HepG2 (cell line): ENCODE data around the gene WDFY1. TPM values are rescaled to one million over a fixed set of nuclear protein-coding genes. Genes with fewer than 3 reads are reported as not detected.

Source experiments
- ATF7-NPFF ChIP-seq: sonication (generic); formaldehyde crosslinking; IDR thresholded peaks from 2 replicates; pipeline ENCODE4 v1.8.1; 2023; ENCODE audit warnings: mild to moderate bottlenecking, low read depth, missing genetic modification reagents, moderate library complexity
- CREB1 ChIP-seq, 2 experiments: fragments of 450-650 bp in 1 of 2; IDR thresholded peaks; 2 replicates each; pipeline ENCODE4 v1.6.1; 2016 to 2017; ENCODE audit warnings: control low read depth in 1 of 2, mild to moderate bottlenecking in 1 of 2, missing compliant biosample characterization in 1 of 2, missing genetic modification characterization in 1 of 2
- DDIT3 ChIP-seq: sonication (generic); formaldehyde crosslinking; IDR thresholded peaks from 2 replicates; pipeline ENCODE4 v1.4.0; 2020; ENCODE audit warnings: mild to moderate bottlenecking, missing genetic modification reagents
- EHMT2 ChIP-seq: fragments of 200-600 bp; sonication (generic); IDR thresholded peaks from 2 replicates; pipeline ENCODE4 v1.7.0; 2017; ENCODE audit warnings: antibody characterized with exemption, low read depth, low read length, borderline replicate concordance
- HMG20A ChIP-seq: IDR thresholded peaks from 2 replicates; pipeline ENCODE4 v1.6.1; 2016; ENCODE audit warnings: borderline replicate concordance
- JARID2 ChIP-seq: sonication (generic); formaldehyde crosslinking; IDR thresholded peaks from 2 replicates; pipeline ENCODE4 v1.8.1; 2023; ENCODE audit warnings: missing genetic modification reagents, inconsistent platforms; ENCODE audit not compliant: insufficient replicate concordance
- KLF13 ChIP-seq: sonication (generic); formaldehyde crosslinking; IDR thresholded peaks from 2 replicates; pipeline ENCODE4 v1.4.0; 2020; ENCODE audit warnings: mild to moderate bottlenecking, missing genetic modification reagents
- LCORL ChIP-seq, 2 experiments: fragments of 450-650 bp in 1 of 2; sonication (generic) in 1 of 2; formaldehyde crosslinking in 1 of 2; IDR thresholded peaks; 2 replicates each; pipeline versions ENCODE4 v1.5.0 to v1.6.1; 2017 to 2020; ENCODE audit warnings: antibody characterized with exemption in 1 of 2, missing genetic modification reagents in 1 of 2
- POGK ChIP-seq: sonication (generic); formaldehyde crosslinking; conservative IDR thresholded peaks from 2 replicates; pipeline ENCODE4 v1.8.0; 2022; ENCODE audit warnings: mild to moderate bottlenecking, moderate library complexity, missing genetic modification reagents
- RAD21 ChIP-seq: fragments of 450-650 bp; formaldehyde crosslinking; IDR thresholded peaks from 2 replicates; pipeline ENCODE4 v1.5.0; 2020; ENCODE audit warnings: mild to moderate bottlenecking
- TBX2 ChIP-seq: sonication (generic); formaldehyde crosslinking; IDR thresholded peaks from 2 replicates; pipeline ENCODE4 v1.5.0; 2020; ENCODE audit warnings: missing genetic modification reagents, mild to moderate bottlenecking, borderline replicate concordance
- TCF7L2 ChIP-seq: IDR thresholded peaks from 2 replicates; pipeline ENCODE4 v1.6.1; 2011; ENCODE audit warnings: mild to moderate bottlenecking, low read depth, low read length, moderate library complexity
- TRIM22 ChIP-seq: fragments of 450-650 bp; IDR thresholded peaks from 2 replicates; pipeline ENCODE4 v1.6.1; 2017
- ZBTB2 ChIP-seq: sonication (generic); formaldehyde crosslinking; IDR thresholded peaks from 2 replicates; pipeline ENCODE4 v1.8.0; 2022; ENCODE audit warnings: low read depth, missing genetic modification reagents
- ZFP1 ChIP-seq: IDR thresholded peaks from 2 replicates; pipeline ENCODE4 v1.6.1; 2016
- ZHX1 ChIP-seq: sonication (generic); formaldehyde crosslinking; IDR thresholded peaks from 2 replicates; pipeline ENCODE4 v1.8.1; 2022; ENCODE audit warnings: low read depth, mild to moderate bottlenecking, missing genetic modification reagents
- ZNF17 ChIP-seq: sonication (generic); formaldehyde crosslinking; IDR thresholded peaks from 2 replicates; pipeline ENCODE4 v1.5.0; 2020; ENCODE audit warnings: mild to moderate bottlenecking, missing genetic modification reagents
- ZNF343 ChIP-seq: sonication (generic); formaldehyde crosslinking; IDR thresholded peaks from 2 replicates; pipeline ENCODE4 v1.4.0; 2020; ENCODE audit warnings: mild to moderate bottlenecking, missing genetic modification reagents
- ZNF720 ChIP-seq: sonication (generic); formaldehyde crosslinking; IDR thresholded peaks from 2 replicates; pipeline ENCODE4 v1.4.0; 2020; ENCODE audit warnings: missing genetic modification reagents
- ZSCAN9 ChIP-seq: IDR thresholded peaks from 2 replicates; pipeline ENCODE4 v1.6.1; 2016; ENCODE audit warnings: borderline replicate concordance
- polyA plus RNA-seq, 8 experiments: library from polyadenylated mRNA; depleted of rRNA in 3 of 8; stranded (reverse) in 7 of 8; unstranded in 1 of 8; fragments of >200 nt; fragmentation: Illumina TruSeq in 4 of 8; extraction: Trizol in 4 of 8; gene quantifications; 2 replicates each; pipeline versions ENCODE4 v1.2.1 to v1.2.3, GENCODE V29; 2011 to 2016; ENCODE audit warnings: low read depth in 4 of 8, missing spikeins in 1 of 8, mixed read lengths in 1 of 8; ENCODE audit not compliant: insufficient read depth in 1 of 8
- total RNA-seq, 5 experiments: library from RNA; depleted of rRNA; stranded (reverse); fragments of >200 nt; fragmentation: Illumina TruSeq; extraction: Trizol; gene quantifications; 2 replicates each; pipeline ENCODE4 v1.2.3, GENCODE V29; 2016; ENCODE audit warnings: low read depth in 1 of 5

The WDFY1 gene
- total and polyA plus RNA-seq, 2 of the 13 experiments (the other 11 are each of a cell fraction or from before 2014, with no cell fraction given), result 77.0 to 78.4 TPM

- TF ChIP-seq POGK (CRISPR knock-in tag) (peak; percentile 99), EHMT2 (peak; percentile 96; the same call in 1 of the 2 replicates), RAD21 (CRISPR knock-in tag) (no peak; the same call in none of the 2 replicates), TRIM22 (no peak), ZNF343 (CRISPR knock-in tag) (peak; percentile 91), ZFP1 (CRISPR knock-in tag) (peak; percentile 97), ZBTB2 (CRISPR knock-in tag) (no peak; the same call in 1 of the 2 replicates), HMG20A (peak; percentile 44; the same call in 1 of the 2 replicates), JARID2 (CRISPR knock-in tag) (peak; percentile 97), ZSCAN9 (CRISPR knock-in tag) (peak; percentile 99), ZHX1 (peak; percentile 94), DDIT3 (CRISPR knock-in tag) (no peak), CREB1 (IDR thresholded peaks at IDR 0.05) (peak; percentile 61), CREB1 (CRISPR knock-in tag; IDR thresholded peaks at IDR 0.05) (peak; percentile 86), LCORL (IDR thresholded peaks at IDR 0.05) (no peak; the same call in 1 of the 2 replicates), LCORL (CRISPR knock-in tag; IDR thresholded peaks at IDR 0.05) (peak; percentile 96), TCF7L2 (no peak), ZNF720 (CRISPR knock-in tag) (peak; percentile 81; the same call in 1 of the 2 replicates), ZNF17 (CRISPR knock-in tag) (peak; percentile 92; the same call in 1 of the 2 replicates), KLF13 (CRISPR knock-in tag) (peak; percentile 35; the same call in 1 of the 2 replicates), TBX2 (peak; percentile 97), ATF7-NPFF (CRISPR knock-in tag) (peak; percentile 97)
Observed at GRCh38 chr2:223957092-223957851, 12.1 kb upstream of the WDFY1 start, which contains the start of gene MRPL44 (continued).
